DMS153 treated with DMSO at 0.1 percent for 48 hours (cell line): ENCODE measurements around the gene ERI3.

Experiments
- DNase-seq: peaks from one replicate; lab custom pipeline; 2025; ENCODE audit not compliant: unreplicated experiment; lab: John Stamatoyannopoulos, UW

ERI3 gene

DNA sequence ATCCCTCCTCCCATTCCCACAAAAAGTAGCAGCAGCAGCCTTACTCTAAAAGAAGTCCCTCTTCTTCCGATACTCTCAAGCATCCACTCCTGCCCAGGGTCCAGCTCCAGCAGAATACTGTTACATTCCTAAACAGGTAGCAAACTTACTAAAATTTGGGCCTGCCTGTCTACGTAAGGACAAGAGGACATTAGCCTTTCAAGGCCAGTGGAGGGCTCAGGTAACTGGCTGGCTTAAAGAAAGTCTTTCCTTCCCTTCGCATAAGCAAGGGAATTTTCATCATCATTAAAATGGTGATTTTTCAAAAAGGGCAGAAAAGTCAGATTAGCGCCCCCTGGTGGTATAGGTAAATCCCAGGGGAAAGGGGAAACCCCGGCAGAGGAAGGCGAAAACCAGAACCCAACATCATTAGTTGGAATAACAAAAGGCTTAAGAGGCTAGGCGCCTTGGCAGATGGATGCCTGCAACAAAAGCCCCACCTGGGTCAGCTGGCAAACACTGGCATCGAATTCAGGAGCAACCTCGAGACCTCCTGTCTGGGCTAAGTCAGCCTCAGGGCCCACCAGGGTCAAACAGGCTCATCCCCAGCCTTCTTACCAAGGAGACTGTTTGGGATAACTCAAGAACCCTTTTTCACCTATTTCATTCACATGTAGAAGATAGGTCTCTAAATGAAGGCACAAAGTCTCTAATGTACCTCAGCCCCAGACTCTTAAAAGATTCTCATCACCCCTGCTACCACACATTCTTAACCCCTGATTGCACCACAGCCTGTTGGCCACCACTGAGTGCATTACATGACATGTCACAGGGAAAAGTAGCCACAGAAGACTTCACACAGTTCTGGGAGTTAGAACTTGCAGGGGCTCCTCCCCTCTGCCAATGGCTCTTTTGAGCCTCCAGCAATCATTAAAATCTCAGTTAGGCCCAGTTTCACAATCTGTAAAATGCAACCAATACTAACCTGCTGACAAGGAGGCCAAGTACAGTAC, 36.7 kb downstream of the ERI3 start:
- peak; percentile 71 for DNase-seq

DNA sequence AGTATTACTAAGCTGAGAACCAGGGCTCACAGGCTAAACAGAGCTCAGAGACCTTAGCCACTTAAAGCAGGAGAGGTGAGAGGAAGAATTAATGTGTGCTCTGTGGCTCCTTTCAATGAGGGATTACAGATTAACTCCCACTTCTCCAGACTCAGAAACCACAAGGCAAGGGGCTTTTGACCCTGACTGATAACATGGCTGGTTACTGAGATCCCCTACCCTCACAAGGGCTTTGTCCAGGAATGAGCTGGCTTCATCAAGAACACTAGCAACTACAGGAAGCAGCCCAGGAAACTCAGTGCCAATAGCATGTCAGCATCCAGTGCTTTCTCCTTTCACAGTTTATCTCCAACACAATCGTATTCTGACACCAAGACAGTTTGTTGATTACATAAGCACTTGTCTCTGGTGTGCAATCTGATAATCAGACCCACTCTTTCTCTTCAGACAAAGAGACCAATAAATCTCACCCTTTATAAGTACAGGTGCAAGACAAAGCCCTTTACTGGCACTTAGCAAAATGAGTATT, 38.8 kb downstream of the ERI3 start:
- DNase-seq: peak; percentile 91

DNA sequence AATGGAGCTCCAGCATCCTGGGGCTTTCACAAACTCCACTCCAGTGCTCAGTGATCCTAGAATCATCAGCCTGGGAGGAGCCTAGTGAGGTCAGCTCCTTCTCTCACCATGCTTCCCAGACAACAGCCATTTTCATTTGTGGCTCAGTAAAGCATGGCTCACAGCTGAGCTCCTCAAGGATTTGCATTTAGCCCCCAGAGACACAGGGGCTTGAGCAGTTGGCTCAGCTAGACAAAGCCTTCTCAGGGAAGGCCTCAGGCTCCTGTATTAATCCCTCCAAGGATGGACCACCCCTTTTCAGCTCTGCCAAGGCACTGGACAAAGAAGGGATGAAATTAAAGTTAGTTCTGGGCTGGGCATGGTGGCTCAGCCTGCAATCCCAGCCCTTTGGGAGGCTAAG, 39.5 kb downstream of the ERI3 start:
- no peak for DNase-seq

DNA sequence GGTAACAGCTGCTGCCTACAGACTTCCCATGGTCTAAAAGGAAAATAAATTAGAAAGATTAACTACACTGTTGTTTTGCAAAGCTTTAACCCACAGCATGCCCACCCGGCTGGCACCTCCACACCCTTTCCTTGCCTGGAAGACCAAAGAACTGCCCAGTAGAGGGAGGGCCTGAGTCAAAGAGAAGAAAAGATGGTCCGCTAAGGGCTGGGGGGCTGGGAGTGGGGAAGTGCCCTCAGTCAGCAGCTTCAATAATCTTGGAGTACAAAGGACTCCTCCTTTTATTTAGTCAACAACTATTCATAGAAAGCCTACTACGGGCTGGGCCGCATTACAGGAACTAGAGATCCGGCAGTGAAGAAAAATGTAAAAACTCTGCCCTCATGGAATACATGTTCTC, 40.6 kb downstream of the ERI3 start:
- DNase-seq: no peak

DNA sequence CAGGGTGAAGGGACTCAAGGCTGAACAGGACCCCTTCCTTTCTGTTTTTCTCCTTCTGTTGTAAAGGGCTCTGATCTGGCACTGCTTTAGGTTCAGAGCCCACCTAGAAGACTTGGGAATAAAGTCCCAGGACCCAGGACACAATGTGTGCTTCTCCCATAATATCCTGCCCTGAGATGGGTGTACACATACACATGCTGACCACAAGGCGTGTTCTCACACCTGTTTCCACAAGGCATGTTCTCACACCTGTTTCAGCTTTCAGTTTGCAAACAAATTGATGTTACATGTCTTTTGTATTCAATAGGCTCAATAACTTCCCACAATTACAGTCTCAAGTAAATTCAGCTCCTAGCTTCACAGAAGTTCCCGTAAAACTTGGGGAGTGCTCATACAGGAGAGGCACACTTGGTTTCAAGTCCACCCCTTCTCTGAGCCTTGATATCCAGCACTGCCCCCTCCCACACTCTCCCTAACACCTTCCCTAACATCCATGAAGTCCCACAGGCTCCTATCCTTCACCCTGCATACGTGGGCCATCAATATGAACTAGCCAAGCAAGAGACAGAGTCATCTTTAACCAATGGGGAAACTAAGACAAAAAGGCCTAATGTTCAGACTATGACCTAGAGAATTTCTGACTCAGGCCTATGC, 41.7 kb downstream of the ERI3 start:
- no peak for DNase-seq

DNA sequence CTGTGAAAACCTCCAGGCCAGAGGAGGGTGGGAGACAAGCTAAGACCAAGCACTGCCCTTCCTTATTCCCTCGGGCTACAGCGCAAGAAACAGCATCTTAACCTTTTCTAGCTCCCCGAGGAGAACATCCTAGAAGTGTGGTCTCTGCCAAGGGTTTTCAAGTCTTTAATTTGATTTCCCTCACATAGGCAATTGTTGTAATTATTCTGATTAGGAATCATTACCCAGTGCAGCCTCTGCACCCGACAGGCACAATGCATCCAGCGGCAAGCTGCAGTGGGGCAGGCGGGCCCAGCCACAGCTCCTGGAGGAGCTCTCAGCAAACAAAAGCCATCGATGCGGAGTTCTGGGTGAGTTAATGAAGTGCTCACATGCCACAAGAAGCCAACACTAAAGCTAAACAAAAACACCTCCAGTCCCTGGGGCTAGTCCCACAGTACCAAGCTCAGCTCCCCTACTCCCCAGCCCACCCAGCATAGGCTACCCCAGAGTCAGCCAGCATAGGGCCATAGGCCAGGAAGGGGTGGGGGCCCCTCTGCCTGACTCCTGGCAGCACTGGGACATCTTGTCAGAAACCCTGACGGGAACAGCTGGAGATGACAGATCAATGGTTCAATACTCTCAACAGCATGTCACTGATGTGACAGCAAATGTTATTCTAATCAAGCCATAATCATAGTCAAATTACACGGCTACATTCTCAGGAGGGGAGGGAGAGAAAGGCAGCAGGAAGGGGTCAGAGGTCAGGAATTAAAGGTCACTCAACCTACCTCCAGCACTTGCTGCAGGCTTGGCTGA, 42.5 kb downstream of the ERI3 start:
- DNase-seq: no peak

DNA sequence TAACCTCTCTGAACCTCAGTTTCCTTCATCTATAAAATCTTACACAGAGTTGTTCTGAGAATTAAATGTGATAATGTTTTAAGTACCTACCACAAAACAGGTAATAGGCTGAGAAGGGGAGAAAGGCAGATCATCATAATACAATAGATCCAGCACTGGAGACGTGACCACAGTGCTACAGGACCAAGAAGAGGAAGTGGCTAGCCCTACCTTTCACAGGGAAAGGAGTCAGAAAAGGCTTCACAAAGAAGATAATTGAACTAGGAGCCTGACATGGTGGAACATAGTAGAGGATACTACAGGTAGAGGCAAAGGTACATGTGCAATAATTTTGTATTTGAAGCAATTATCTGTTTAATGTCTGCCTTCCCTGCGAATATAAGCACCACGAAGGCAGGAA, 45.1 kb downstream of the ERI3 start:
- no peak for DNase-seq

DNA sequence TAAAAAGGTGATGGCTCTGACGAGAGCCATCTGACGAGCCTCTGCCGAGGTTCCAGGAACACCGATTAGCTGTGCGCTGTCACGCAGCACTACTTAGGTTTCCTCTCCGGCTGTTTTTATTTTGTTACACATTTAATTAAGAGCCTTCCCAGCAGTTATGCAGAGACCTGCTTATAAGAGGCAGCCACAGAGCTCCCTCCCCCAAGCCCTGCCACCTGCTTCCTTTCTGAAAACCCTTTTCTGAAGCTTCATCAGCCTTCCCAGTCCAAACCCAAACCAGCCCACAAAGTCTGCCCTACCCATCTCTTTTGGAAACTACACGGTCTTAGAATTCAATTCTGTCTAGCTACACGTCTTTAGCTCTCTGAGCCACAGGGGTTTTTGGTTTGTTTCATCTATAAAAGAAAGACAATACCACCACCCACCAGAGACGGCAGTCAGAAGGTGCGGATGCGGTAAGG, 49.1 kb downstream of the ERI3 start:
- DNase-seq: no peak

DNA sequence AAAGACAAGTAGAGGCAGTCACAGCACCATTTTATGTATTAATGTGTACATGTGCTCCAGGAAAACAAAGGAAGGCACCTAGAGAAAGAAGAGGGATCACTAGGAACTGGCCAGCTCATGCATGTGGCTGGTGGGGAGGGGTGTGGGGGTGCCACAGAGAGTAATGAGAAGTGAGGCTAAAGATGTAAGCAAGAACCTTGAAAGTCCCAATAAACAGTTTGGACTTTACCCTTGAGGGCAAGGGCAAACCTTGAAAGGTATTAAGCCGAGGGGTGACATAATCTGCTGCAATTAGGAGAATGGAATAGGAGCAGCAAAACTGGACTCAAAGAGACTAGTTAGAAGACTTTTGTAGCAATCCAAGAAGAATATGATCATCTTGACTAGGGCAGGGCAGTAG, 51.5 kb downstream of the ERI3 start:
- DNase-seq: no peak

DNA sequence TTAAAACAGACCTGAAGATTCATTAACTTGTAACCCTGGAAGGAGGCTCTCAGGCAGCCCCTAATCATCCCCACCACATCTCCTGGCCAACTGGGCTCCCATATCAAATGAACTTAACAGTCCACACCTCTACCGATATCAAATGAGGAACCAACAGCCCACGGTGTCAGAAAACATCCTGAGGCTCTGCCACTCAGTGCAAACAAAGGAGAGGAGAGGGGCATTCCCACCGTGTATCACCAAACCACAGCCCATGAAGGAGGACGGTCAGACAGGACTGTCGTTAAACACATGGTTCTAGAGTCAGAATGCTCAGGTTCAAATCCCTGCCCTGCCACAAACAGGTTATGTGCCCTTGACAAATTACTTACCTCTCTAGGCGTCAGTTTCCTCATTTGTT, 52.5 kb downstream of the ERI3 start:
- no peak for DNase-seq

DNA sequence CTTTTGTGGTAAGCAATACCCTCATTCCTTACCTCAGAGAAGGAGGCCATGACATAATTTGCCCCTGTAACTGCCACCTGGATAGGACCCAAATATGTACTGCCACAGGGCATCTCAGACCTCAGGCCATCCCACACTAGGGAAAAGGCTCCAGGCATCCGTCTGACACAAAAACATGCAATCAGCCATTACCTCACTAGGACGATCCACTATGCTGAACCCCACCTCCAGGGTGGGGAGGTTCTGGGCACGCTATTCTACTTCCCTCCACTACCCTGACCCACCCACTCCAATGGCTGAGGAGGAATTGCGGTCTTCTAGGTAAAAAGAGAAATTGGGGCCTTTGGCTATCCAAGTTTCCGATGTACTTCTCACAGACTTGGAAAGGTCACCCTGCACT, 53.6 kb downstream of the ERI3 start:
- no peak for DNase-seq

DNA sequence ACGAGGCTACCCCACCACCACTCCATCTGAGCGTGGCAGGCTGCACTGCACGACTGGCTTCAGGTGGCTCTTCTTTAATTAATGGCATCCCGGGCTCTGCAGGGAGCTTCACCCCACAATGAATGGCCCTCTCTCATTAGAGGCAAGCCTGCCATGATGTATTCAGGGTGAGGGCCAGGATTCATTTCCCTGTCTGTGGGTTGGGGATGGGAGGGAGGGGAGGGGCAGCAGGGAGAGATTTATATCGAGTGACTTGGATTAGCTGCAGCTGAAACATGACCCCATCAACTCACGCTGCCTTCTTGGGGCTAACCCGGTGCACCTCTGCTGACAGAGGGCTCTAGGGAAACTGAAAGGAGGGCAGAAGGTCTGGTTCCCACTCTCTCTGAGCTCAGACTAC, 54.2 kb downstream of the ERI3 start:
- no peak for DNase-seq

DNA sequence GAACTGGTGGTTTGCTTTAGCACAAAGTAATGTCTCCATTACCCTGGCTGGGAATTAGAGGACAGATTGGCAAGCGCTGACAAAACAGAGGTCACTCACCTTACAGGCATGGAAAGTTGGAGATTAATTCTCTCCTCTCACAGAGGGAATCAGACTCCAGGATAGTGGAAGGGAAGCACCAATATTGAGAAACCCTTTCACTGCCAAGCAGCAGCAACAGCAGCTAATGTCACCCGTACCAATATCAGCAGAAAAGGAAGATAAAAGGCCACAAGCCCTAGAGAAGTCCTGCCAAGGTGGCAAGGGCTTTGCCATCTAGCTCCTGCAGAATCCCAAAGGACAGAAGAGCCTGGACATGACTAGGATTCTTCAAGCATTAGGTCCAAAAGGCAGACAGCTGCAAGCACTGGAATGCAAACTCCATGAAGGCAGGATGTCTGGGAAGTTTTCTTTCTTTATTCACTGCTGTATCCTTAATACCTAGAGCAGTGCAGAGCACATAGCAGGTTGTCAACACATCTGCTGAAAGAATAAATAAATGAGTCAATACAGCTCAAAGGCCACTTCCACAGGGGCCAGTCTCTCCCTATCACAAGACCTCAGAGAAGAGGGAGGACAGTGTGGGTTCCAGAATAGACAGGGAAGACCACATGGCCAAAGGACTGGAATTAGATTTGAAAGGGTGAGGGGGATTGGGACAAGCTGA, 57.2 kb downstream of the ERI3 start:
- DNase-seq: no peak

DNA sequence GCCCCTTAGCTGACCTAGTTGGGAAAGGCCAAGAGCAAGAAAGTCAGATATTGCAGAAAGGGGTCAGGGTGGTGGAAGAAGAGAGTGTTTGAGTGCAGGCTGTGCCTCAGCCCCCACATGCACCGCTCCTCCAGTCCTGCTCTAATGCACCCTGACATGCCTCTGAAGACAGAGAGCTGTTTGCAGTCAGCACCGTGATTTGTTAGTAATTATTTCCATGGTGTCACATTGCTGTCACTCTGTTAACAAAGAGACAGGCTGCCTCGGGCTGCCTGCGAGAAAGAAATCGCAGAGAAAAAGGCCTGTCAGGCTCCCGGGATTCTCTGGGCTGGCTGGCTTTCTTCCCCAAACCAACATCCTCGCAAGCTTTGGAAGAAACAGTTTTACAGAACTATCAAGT, 58.3 kb downstream of the ERI3 start:
- DNase-seq: no peak

DNA sequence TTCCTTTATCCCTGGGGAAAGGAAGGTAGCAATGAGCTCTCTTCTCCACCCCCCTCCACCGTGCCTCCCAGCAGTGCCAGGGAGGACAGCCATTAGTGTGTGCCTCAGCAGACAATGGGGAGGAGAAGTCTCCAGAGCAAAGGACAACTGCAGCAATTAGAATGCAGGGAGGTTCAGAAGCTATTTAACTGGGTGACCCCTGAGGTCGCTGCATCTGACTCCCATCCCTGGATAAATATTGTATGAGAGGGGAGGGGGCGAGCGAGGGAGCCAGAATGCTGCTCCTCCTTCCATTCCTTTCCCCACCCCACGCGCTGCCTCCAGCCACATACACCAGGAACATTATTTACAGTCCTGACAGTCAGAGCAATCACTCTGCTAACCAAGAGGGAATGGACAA, 59.0 kb downstream of the ERI3 start:
- no peak for DNase-seq

DNA sequence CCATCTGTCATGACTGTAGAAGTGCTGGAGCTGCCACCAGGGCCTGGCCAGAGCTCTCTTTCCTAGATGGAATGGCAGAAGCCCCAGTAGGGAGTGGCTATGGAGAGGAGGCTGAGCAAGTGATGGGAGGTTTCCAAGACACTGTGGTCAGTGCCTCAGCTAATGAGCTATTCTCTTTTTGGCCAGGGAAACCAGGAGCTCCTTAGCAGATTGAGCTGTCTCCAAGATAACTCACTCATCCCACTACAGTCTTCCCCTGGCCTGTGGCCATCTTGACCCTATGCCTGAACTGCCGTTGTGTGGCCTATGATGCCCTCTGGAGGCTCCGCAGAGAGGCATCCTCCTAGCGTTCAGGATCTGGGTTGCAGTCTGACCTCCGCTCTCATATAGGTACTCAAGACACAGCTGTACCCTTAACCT, 60.5 kb downstream of the ERI3 start:
- peak; percentile 69 for DNase-seq

DNA sequence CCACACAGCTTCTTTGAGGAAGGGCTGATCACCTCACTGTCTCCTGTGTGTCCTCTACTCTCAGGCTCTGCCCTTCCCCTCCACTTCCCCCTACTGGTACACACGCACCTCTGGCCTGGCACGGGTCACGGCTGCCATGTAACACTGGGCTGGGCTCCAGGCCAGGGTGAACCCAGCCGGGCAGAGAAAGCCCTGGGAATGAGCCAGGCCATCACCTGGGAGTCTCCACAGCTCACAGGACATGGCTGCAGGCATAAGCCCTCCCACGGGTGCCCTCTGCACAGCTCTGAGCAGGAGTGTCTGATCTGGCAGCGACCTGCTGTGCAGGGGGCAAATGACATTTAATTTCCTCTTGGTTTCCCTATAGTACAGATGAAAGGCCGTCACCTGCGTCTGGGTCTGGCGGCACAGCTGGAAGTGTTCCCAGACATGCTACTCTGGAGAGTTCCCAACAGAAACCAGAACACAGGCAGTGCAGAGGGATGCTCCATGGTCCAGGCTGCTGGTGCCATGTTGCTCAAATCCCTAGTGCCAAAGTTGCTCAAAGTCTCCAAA, 61.2 kb downstream of the ERI3 start:
- DNase-seq: peak; percentile 89

DNA sequence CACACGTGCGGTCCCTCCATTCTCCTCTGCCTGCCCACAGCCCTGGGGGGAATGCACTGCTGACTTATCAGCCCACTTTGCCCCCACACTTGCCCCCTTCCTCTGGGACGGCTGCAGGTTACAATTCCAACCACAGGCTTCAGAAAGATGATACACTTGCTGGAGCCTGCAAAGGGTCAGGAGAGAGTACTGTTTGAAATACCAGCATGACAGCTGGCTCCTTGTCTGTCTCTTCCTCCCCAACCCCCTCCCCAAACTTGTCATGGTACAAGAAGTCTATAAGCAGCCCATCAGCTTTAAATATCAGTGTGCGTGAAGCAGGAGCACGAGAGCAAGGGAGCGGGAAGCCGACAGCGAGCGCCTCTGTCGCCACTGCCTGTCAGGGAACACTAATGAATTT, 62.4 kb downstream of the ERI3 start:
- no peak for DNase-seq

DNA sequence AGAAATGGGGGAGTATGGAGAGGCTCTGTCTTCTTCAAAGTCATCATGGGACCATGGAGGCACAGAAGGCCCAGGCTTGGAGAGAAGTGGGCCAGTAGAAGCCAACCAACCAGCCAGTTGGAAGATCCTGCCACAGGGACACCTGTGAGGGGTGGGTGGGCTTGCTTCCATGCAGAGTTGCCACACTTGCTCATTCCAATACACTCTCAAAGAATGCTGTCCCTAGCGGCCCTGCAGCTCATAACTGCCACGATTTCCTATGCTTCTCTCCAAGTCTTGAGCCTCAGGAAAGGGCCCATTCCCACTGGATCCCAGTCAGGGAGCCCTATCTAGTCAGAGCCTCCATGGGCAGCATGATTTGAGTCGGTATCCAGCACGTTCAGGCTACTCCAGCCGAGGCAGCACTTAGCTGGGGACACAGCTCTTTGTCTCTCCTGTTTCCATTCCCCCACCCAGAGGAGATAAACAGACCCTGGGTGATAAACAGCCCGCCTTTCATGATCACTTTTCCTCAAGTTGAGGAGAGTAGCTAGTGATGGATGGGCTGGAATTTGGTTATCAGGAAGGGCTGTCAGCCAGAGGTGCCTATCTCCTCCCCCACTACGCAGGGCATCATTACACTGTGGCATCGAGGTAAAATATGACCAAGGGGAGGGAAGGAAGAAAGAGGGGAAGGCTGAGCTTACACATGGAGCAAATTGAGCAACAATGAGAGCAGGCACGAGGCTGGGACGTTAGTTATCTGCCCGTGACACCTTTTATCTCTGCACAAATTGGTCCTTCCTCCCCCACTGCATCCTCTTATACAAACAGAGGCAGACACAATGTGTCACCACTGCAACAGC, 64.6 kb downstream of the ERI3 start:
- DNase-seq: no peak
